ENCODE results near the gene NSUN6.

DNA sequence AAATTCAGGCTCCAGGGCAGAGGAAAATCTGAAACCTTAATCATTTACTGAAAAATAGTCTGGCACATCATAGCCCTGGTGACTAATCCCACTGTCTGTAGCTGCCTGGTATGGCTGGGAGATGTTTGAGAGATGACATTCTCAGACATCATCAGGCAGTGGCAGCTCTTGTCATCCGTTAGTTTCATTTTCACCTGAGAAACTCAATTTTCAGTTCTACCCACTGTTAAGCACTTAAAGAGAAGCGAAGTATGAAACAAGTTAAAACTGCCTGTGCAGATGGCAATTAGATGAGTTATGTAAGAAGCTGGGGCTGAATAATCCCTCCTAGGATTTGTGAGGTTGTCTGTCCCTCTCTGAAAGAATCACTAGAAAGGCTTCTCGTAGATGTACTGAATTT lies 150.2 kb downstream of the NSUN6 start:
- TF ChIP-seq CTCF (IDR thresholded peaks at IDR 0.05) = no peak
- no peak for TF ChIP-seq POLR2A (IDR thresholded peaks at IDR 0.05)
- TF ChIP-seq POLR2AphosphoS5 (IDR thresholded peaks at IDR 0.05) = no peak

Data from transverse colon (tissue), 4 donors.